Measurements from ENCODE around the gene TNK1. TPM values are rescaled to one million over a fixed set of nuclear protein-coding genes. Genes with fewer than 3 reads are reported as not detected.

Gene TNK1
- total and polyA plus RNA-seq, 2 donors (not counting 3 experiments of a cell fraction or from before 2014, with no cell fraction given), result 0.22 to 0.58 TPM

- TF ChIP-seq FOS (IDR thresholded peaks at IDR 0.05; ENCODE audit: borderline replicate concordance, insufficient read depth, low read length) (no peak), CTCF (IDR thresholded peaks at IDR 0.05; ENCODE audit: extremely low read depth in 1 of 2, insufficient read depth in 1 of 2, low read depth in 1 of 2, low read length in 2 of 2) (no peak), GATA2 (IDR thresholded peaks at IDR 0.05; ENCODE audit: insufficient read depth, insufficient read length, low read depth, low read length) (no peak), EZH2 (IDR thresholded peaks at IDR 0.05; ENCODE audit: borderline replicate concordance, low read depth, low read length, severe bottlenecking) (no peak), JUN (IDR thresholded peaks at IDR 0.05; ENCODE audit: borderline replicate concordance, insufficient read depth, insufficient read length, low read depth) (no peak), MAX (IDR thresholded peaks at IDR 0.05; ENCODE audit: insufficient read depth, insufficient read length) (no peak), POLR2AphosphoS5 (IDR thresholded peaks at IDR 0.05; ENCODE audit: insufficient read depth, low read depth, low read length) (no peak), MYC (IDR thresholded peaks at IDR 0.05; ENCODE audit: low read depth, low read length) (no peak)
- H3K4me2 ChIP-seq (ENCODE audit: insufficient read depth, low read length), result no peak overlapping the region
- FAIRE-seq (no peak), DNase-seq (ENCODE audit: low read depth, low spot score) (no peak)
- H3K4me3 ChIP-seq (replicated peaks in 1 of 3; ENCODE audit: insufficient read depth in 1 of 3, low read depth in 1 of 3, low read length in 3 of 3), result no peak overlapping the region
- H2AFZ ChIP-seq (ENCODE audit: low read depth, low read length), result no peak overlapping the region
- no TSS peak for BruUV-seq (replicated peaks)
- dilution Hi-C loops (cut with MboI; ENCODE audit: extremely low pct_ligation_motif_present, low sequenced_read_pairs), result no loop called here
- POLR2A ChIA-PET, result interaction anchor here (0.9 kb wide), 1 partner anchor 22 kb away, joined by 3 read pairs; the partner anchor contains the start of gene TMEM256
- H4K20me1 ChIP-seq (replicated peaks; ENCODE audit: control insufficient read depth, extremely low read depth, insufficient read depth, low read length), result no peaks in the 10 kb centered on the region
- no peaks in the 10 kb centered on the region for H3K9me1 ChIP-seq (replicated peaks; ENCODE audit: control insufficient read depth, extremely low read depth, insufficient read depth, low read length)
- H3K36me3 ChIP-seq (ENCODE audit: control insufficient read depth in 2 of 2, extremely low read depth in 1 of 2, insufficient read depth in 2 of 2, low read length in 2 of 2), result no peaks in the 10 kb centered on the region
- intact Hi-C loops (cut with micrococcal nuclease), result no loop called here
- no peak overlapping the region for H3K9ac ChIP-seq (replicated peaks; ENCODE audit: extremely low read depth, insufficient read depth, low read length)
- H3K4me1 ChIP-seq (ENCODE audit: control insufficient read depth, extremely low read depth, insufficient read depth, low read length), result no peaks in the 10 kb centered on the region
- H3K9me3 ChIP-seq (replicated peaks; ENCODE audit: control insufficient read depth, insufficient read depth, low read length), result no peaks in the 10 kb centered on the region
- no peaks in the 10 kb centered on the region for H3K79me2 ChIP-seq (ENCODE audit: control insufficient read depth, insufficient read depth, low read length)
- CTCF ChIA-PET, result interaction anchor here (0.7 to 2.2 kb wide), 2 partner anchors 70 to 71 kb away, joined by 3 to 5 read pairs; no protein-coding TSS in a partner anchor
- H3K27ac ChIP-seq (ENCODE audit: insufficient read depth, low read depth, low read length), result no peak overlapping the region
- no peaks in the 10 kb centered on the region for H3K27me3 ChIP-seq (ENCODE audit: control insufficient read depth in 2 of 2, insufficient read depth in 2 of 2, low read length in 2 of 2)
These were observed 45.4 kb downstream of the TNK1 start for GRCh38 chr17:7426203-7426863.
